GM12801 (cell line): ENCODE results near the gene LCE4A.
"Not testable (repeated sequence)": the region's sequence is repeated elsewhere in the genome, so short reads cannot be mapped to it uniquely, and the experiment has no call there.

Source experiments
- CTCF ChIP-seq: IDR thresholded peaks from one replicate; pipeline ENCODE4 v1.5.1; 2011; ENCODE audit warnings: control low read depth; ENCODE audit not compliant: insufficient read length; ENCODE audit errors: extremely low read depth

The LCE4A gene

GRCh38 chr1:152707860-152708259, at the start of gene LCE4A:
TSS of gene LCE4A (plus strand) at chr1:152708160. CDS start at chr1:152709076, 916 bp downstream.
- TF ChIP-seq CTCF = no peak

- TF ChIP-seq CTCF = no peak
These were observed 49.3 kb upstream of the LCE4A start for GRCh38 chr1:152658649-152659048.

- TF ChIP-seq CTCF = no peak
These were observed 44.9 kb upstream of the LCE4A start, which contains the start of gene LCE2D for GRCh38 chr1:152663098-152663497. TSS of gene LCE2D (plus strand) at chr1:152663380. CDS start at chr1:152664106, 726 bp downstream.

- TF ChIP-seq CTCF = no peak
These were observed 40.3 kb upstream of the LCE4A start for GRCh38 chr1:152667648-152668047.

GRCh38 chr1:152673016-152673415, 34.9 kb upstream of the LCE4A start:
- TF ChIP-seq CTCF = no peak

GRCh38 chr1:152674983-152675382, 33.0 kb upstream of the LCE4A start, which contains the start of gene LCE2C:
TSS of gene LCE2C (plus strand) at chr1:152675279. CDS start at chr1:152676016, 737 bp downstream.
- not testable (repeated sequence) for TF ChIP-seq CTCF

- no peak for TF ChIP-seq CTCF
These were observed 28.5 kb upstream of the LCE4A start for GRCh38 chr1:152679459-152679858.
